NCI-H1417 treated with DMSO at 0.1 percent for 48 hours (cell line): ENCODE data around the gene ARF5.

Source experiments
- DNase-seq: peaks from one replicate; lab custom pipeline; 2025; lab: John Stamatoyannopoulos, UW

The ARF5 gene

GRCh38 chr7:127588697-127589482 is 679 bp downstream of the ARF5 start:
- DNase-seq = no peak

- DNase-seq = no peak
Measured at GRCh38 chr7:127589896-127590295, 1.7 kb downstream of the ARF5 start.

- DNase-seq = no peak
Measured at GRCh38 chr7:127591189-127591588, 3.0 kb downstream of the ARF5 start.

GRCh38 chr7:127591591-127591990 is 3.4 kb downstream of the ARF5 start:
- no peak for DNase-seq

GRCh38 chr7:127592550-127592949 is 4.3 kb downstream of the ARF5 start:
- DNase-seq = no peak

- no peak for DNase-seq
Measured at GRCh38 chr7:127594490-127594889, 6.3 kb downstream of the ARF5 start.

GRCh38 chr7:127595737-127596136 is 7.5 kb downstream of the ARF5 start:
- no peak for DNase-seq

- no peak for DNase-seq
Measured at GRCh38 chr7:127598318-127598717, 10.1 kb downstream of the ARF5 start.

- no peak for DNase-seq
Measured at GRCh38 chr7:127600885-127601284, 12.7 kb downstream of the ARF5 start.

- DNase-seq = no peak
Measured at GRCh38 chr7:127608446-127608845, 20.2 kb downstream of the ARF5 start.

- no peak for DNase-seq
Measured at GRCh38 chr7:127609297-127609696, 21.1 kb downstream of the ARF5 start.

GRCh38 chr7:127612263-127612662 is 24.1 kb downstream of the ARF5 start:
- DNase-seq = no peak

GRCh38 chr7:127616724-127617123 is 28.5 kb downstream of the ARF5 start:
- no peak for DNase-seq

GRCh38 chr7:127618042-127618441 is 29.8 kb downstream of the ARF5 start, which contains the start of gene PAX4:
TSS of gene PAX4 (minus strand) at chr7:127618142. CDS start at chr7:127615928, 2,214 bp downstream.
- DNase-seq = no peak

- no peak for DNase-seq
Measured at GRCh38 chr7:127618775-127619174, 30.6 kb downstream of the ARF5 start.

GRCh38 chr7:127619681-127620405 is 31.6 kb downstream of the ARF5 start:
- no peak for DNase-seq

- no peak for DNase-seq
Measured at GRCh38 chr7:127620406-127621233, 32.4 kb downstream of the ARF5 start.

GRCh38 chr7:127625331-127625730 is 37.1 kb downstream of the ARF5 start:
- no peak for DNase-seq

- DNase-seq = no peak
Measured at GRCh38 chr7:127628445-127628844, 40.2 kb downstream of the ARF5 start.

- no peak for DNase-seq
Measured at GRCh38 chr7:127629268-127629854, 41.1 kb downstream of the ARF5 start.

GRCh38 chr7:127632276-127632910 is 44.2 kb downstream of the ARF5 start:
- no peak for DNase-seq
